Effector CD8-positive, alpha-beta T cell (primary cell): ENCODE measurements around the gene CHRFAM7A.
"Not testable (repeated sequence)": the region's sequence is repeated elsewhere in the genome, so short reads cannot be mapped to it uniquely, and the experiment has no call there.

Source experiments
- DNase-seq: peaks from one replicate; lab custom pipeline; 2025; lab: John Stamatoyannopoulos, UW

The CHRFAM7A gene

GRCh38 chr15:30321063-30321462, 72.3 kb downstream of the CHRFAM7A start:
- not testable (repeated sequence) for DNase-seq

GRCh38 chr15:30315704-30316103, 77.6 kb downstream of the CHRFAM7A start:
- DNase-seq = not testable (repeated sequence)

GRCh38 chr15:30310575-30310974, 82.8 kb downstream of the CHRFAM7A start:
- not testable (repeated sequence) for DNase-seq
